ENCODE measurements around the gene ZNF24. TPM values are rescaled to one million over a fixed set of nuclear protein-coding genes. Genes with fewer than 3 reads are reported as not detected.

Gene ZNF24
- total and polyA plus RNA-seq, 2 donors (not counting 1 experiment from before 2014, with no cell fraction given), result 16.9 to 33.9 TPM

DNA sequence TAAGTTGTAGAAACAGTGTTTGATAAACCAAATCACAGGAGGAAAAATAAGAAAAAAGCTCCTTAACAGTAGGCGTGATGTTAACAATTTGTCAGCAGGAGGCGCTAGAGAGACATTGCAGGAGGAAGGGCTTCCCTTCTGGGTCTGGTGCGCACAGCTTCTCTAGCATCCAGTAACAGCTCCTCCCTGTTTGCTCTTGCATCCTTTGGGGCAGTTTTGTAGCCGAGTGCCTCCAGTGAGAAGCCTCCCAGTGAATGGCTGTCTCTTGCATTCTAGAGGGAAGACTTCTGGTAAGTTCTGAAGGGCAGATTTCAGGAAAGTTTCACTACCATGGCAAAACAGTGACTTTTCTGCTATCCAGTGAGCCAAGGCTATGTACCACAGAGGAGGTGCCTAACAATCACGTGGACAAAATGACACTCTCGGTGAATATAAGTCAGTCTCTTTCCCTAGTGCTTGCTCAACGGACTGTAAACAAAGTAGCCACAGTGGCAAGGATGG, 42.4 kb upstream of the ZNF24 start:
- H3K36me3 ChIP-seq (ENCODE audit: control insufficient read depth, insufficient read depth, low read length), result no peaks in the 10 kb centered on the region
- H2AFZ ChIP-seq (ENCODE audit: low read length), result peak overlapping the region; percentile 51
- no peak overlapping the region for H3K9ac ChIP-seq (ENCODE audit: insufficient read depth, low read length)
- H3K27me3 ChIP-seq (ENCODE audit: control insufficient read depth, insufficient read depth, low read length), result peaks cover 3% of the 10 kb centered on the region
- H3K79me2 ChIP-seq (ENCODE audit: control insufficient read depth, insufficient read depth, low read length), result no peaks in the 10 kb centered on the region
- TF ChIP-seq EZH2 (IDR thresholded peaks at IDR 0.05; ENCODE audit: low read length, missing control alignments), result no peak
- TF ChIP-seq, protein P1, sequence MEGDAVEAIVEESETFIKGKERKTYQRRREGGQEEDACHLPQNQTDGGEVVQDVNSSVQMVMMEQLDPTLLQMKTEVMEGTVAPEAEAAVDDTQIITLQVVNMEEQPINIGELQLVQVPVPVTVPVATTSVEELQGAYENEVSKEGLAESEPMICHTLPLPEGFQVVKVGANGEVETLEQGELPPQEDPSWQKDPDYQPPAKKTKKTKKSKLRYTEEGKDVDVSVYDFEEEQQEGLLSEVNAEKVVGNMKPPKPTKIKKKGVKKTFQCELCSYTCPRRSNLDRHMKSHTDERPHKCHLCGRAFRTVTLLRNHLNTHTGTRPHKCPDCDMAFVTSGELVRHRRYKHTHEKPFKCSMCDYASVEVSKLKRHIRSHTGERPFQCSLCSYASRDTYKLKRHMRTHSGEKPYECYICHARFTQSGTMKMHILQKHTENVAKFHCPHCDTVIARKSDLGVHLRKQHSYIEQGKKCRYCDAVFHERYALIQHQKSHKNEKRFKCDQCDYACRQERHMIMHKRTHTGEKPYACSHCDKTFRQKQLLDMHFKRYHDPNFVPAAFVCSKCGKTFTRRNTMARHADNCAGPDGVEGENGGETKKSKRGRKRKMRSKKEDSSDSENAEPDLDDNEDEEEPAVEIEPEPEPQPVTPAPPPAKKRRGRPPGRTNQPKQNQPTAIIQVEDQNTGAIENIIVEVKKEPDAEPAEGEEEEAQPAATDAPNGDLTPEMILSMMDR (conservative IDR thresholded peaks at IDR 0.05 in 1 of 2, IDR thresholded peaks at IDR 0.05 in 1 of 2; ENCODE audit: low read depth in 1 of 2, low read length in 2 of 2), result peak; percentile 90 to 97
- H4K20me1 ChIP-seq (ENCODE audit: control insufficient read depth, extremely low read depth, insufficient read depth, low read length), result no peaks in the 10 kb centered on the region
- H3K4me2 ChIP-seq (ENCODE audit: extremely low read depth, insufficient read depth, low read length), result peak overlapping the region; percentile 35
- H3K27ac ChIP-seq (ENCODE audit: insufficient read depth, low read length), result no peak overlapping the region
- H3K9me3 ChIP-seq (ENCODE audit: control insufficient read depth, insufficient read depth, low read depth, low read length), result no peaks in the 10 kb centered on the region
- no peak overlapping the region for H3K4me3 ChIP-seq (replicated peaks in 1 of 4; ENCODE audit: control extremely low read depth in 1 of 4, insufficient read depth in 1 of 4, low read depth in 3 of 4, low read length in 4 of 4)
- H3K4me1 ChIP-seq (ENCODE audit: control insufficient read depth, extremely low read depth, insufficient read depth, low read length), result peaks cover 5% of the 10 kb centered on the region
- DNase-seq (ENCODE audit: low read depth in 2 of 2), result peak; percentile 74 to 89

DNA sequence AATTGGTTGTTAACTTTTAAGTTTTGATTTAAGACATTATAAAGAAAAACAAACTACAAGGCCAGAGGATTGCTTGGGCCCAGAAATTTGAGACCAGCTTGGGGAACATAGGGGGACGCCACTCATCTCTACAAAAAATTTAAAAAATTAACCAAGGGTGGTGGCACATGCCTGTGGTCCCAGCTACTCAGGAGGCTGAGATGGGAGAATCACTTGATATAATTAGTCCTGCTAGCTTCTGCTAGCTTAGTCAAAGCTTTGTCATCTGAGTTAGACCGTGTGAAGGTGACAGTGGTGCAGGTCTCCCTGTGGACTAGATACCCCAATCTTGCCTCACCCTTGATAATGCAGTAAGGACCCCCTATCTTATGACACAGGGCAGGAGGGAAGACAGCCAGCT, 38.9 kb upstream of the ZNF24 start:
- peaks cover 3% of the 10 kb centered on the region for H3K27me3 ChIP-seq (ENCODE audit: control insufficient read depth, insufficient read depth, low read length)
- TF ChIP-seq, protein P1 (conservative IDR thresholded peaks at IDR 0.05 in 1 of 2, IDR thresholded peaks at IDR 0.05 in 1 of 2; ENCODE audit: low read depth in 1 of 2, low read length in 2 of 2), result no peak
- TF ChIP-seq EZH2 (IDR thresholded peaks at IDR 0.05; ENCODE audit: low read length, missing control alignments), result no peak
- DNase-seq (ENCODE audit: low read depth in 2 of 2), result no peak

DNA sequence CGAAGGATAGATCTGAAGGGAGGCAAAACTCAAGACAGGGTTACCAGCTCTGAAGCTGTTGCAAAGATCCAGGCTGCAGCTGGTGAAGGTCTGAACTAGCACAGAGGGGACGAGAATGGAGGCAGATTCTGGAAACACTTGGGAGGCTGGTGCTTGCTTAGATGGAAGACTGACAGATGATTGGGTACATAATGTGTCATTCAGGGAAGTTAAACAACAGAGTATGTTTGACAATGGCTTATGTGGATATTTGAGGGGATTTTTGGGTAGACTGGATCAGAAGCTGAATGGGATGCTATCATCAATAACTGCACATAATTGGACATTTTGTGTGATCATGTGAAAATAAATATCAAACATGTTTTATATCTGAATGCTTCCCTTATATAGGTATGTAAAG, 35.2 kb upstream of the ZNF24 start:
- Histone ChIP-seq H3K4me1 (ENCODE audit: control insufficient read depth, extremely low read depth, insufficient read depth, low read length) (no peaks in the 10 kb centered on the region), H3K4me3 (replicated peaks in 1 of 4; ENCODE audit: control extremely low read depth in 1 of 4, insufficient read depth in 1 of 4, low read depth in 3 of 4, low read length in 4 of 4) (no peak overlapping the region), H3K27me3 (ENCODE audit: control insufficient read depth, insufficient read depth, low read length) (no peaks in the 10 kb centered on the region), H4K20me1 (ENCODE audit: control insufficient read depth, extremely low read depth, insufficient read depth, low read length) (no peaks in the 10 kb centered on the region), H3K4me2 (ENCODE audit: extremely low read depth, insufficient read depth, low read length) (no peak overlapping the region), H2AFZ (ENCODE audit: low read length) (no peak overlapping the region), H3K9ac (ENCODE audit: insufficient read depth, low read length) (no peak overlapping the region), H3K27ac (ENCODE audit: insufficient read depth, low read length) (no peak overlapping the region), H3K36me3 (ENCODE audit: control insufficient read depth, insufficient read depth, low read length) (no peaks in the 10 kb centered on the region), H3K79me2 (ENCODE audit: control insufficient read depth, insufficient read depth, low read length) (no peaks in the 10 kb centered on the region), H3K9me3 (ENCODE audit: control insufficient read depth, insufficient read depth, low read depth, low read length) (no peaks in the 10 kb centered on the region)
- no peak for DNase-seq (ENCODE audit: low read depth in 2 of 2)
- TF ChIP-seq, protein P1 (conservative IDR thresholded peaks at IDR 0.05 in 1 of 2, IDR thresholded peaks at IDR 0.05 in 1 of 2; ENCODE audit: low read depth in 1 of 2, low read length in 2 of 2), result no peak
- no peak for TF ChIP-seq EZH2 (IDR thresholded peaks at IDR 0.05; ENCODE audit: low read length, missing control alignments)

More for the DNA sequence above, 38.9 kb upstream of the ZNF24 start:
- Histone ChIP-seq H3K9ac (ENCODE audit: insufficient read depth, low read length) (no peak overlapping the region), H3K9me3 (ENCODE audit: control insufficient read depth, insufficient read depth, low read depth, low read length) (no peaks in the 10 kb centered on the region), H3K36me3 (ENCODE audit: control insufficient read depth, insufficient read depth, low read length) (no peaks in the 10 kb centered on the region), H4K20me1 (ENCODE audit: control insufficient read depth, extremely low read depth, insufficient read depth, low read length) (no peaks in the 10 kb centered on the region), H3K79me2 (ENCODE audit: control insufficient read depth, insufficient read depth, low read length) (no peaks in the 10 kb centered on the region), H3K27ac (ENCODE audit: insufficient read depth, low read length) (no peak overlapping the region), H3K4me1 (ENCODE audit: control insufficient read depth, extremely low read depth, insufficient read depth, low read length) (peaks cover 3% of the 10 kb centered on the region), H2AFZ (ENCODE audit: low read length) (no peak overlapping the region), H3K4me2 (ENCODE audit: extremely low read depth, insufficient read depth, low read length) (no peak overlapping the region), H3K4me3 (replicated peaks in 1 of 4; ENCODE audit: control extremely low read depth in 1 of 4, insufficient read depth in 1 of 4, low read depth in 3 of 4, low read length in 4 of 4) (no peak overlapping the region)
